ENCODE measurements around the gene HMGXB4. TPM values are rescaled to one million over a fixed set of nuclear protein-coding genes. Genes with fewer than 3 reads are reported as not detected.
"Not testable (repeated sequence)": the region's sequence is repeated elsewhere in the genome, so short reads cannot be mapped to it uniquely, and the experiment has no call there.

HMGXB4 gene
- total RNA-seq, 1 donor from 2014 or later: 6.8 TPM

GRCh38 chr22:35230839-35231584 lies 26.3 kb upstream of the HMGXB4 start:
- intact Hi-C loops (cut with DNase I): no loop called here
- H3K27ac ChIP-seq: no peak overlapping the region
- TF ChIP-seq, protein P1, sequence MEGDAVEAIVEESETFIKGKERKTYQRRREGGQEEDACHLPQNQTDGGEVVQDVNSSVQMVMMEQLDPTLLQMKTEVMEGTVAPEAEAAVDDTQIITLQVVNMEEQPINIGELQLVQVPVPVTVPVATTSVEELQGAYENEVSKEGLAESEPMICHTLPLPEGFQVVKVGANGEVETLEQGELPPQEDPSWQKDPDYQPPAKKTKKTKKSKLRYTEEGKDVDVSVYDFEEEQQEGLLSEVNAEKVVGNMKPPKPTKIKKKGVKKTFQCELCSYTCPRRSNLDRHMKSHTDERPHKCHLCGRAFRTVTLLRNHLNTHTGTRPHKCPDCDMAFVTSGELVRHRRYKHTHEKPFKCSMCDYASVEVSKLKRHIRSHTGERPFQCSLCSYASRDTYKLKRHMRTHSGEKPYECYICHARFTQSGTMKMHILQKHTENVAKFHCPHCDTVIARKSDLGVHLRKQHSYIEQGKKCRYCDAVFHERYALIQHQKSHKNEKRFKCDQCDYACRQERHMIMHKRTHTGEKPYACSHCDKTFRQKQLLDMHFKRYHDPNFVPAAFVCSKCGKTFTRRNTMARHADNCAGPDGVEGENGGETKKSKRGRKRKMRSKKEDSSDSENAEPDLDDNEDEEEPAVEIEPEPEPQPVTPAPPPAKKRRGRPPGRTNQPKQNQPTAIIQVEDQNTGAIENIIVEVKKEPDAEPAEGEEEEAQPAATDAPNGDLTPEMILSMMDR (IDR thresholded peaks at IDR 0.05): no peak
- H3K9me3 ChIP-seq: no peaks in the 10 kb centered on the region
- no peak overlapping the region for H3K4me3 ChIP-seq
- H3K4me1 ChIP-seq: no peaks in the 10 kb centered on the region
- no peaks in the 10 kb centered on the region for H3K36me3 ChIP-seq
- no peaks in the 10 kb centered on the region for H3K27me3 ChIP-seq
- DNase-seq (ENCODE audit: low spot score in 2 of 2): no peak

GRCh38 chr22:35231585-35232084 lies 25.7 kb upstream of the HMGXB4 start:
- H3K4me1 ChIP-seq: no peaks in the 10 kb centered on the region
- TF ChIP-seq, protein P1 (IDR thresholded peaks at IDR 0.05): peak; percentile 12 to 56 (median 45)
- no peaks in the 10 kb centered on the region for H3K27me3 ChIP-seq
- no peak overlapping the region for H3K4me3 ChIP-seq
- DNase-seq (ENCODE audit: low spot score in 2 of 2): no peak
- H3K36me3 ChIP-seq: no peaks in the 10 kb centered on the region
- H3K27ac ChIP-seq: no peak overlapping the region
- intact Hi-C loops (cut with DNase I): no loop called here
- no peaks in the 10 kb centered on the region for H3K9me3 ChIP-seq

DNA sequence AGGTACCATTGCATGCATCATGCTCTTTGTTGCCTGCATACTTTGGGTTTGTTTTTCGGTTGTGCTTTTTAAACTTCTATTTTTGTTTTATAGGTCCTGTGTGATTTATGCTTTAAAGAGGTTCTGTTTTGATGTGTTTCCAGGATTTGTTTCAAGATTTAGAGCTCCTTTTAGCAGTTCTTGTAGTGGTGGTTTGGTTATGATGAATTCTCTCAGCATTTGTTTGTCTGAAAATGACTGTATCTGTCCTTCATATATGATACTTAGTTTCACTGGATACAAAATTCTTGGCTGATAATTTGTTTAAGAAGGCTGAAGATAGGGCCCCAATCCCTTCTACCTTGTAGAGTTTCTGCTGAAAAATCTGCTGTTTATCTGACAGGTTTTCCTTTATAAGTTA lies 18.5 kb upstream of the HMGXB4 start:
- DNase-seq (ENCODE audit: low spot score in 2 of 2); H3K27me3 ChIP-seq; H3K36me3 ChIP-seq; H3K4me1 ChIP-seq; H3K27ac ChIP-seq; intact Hi-C loops (cut with DNase I); H3K4me3 ChIP-seq; H3K9me3 ChIP-seq: not testable (repeated sequence)

DNA sequence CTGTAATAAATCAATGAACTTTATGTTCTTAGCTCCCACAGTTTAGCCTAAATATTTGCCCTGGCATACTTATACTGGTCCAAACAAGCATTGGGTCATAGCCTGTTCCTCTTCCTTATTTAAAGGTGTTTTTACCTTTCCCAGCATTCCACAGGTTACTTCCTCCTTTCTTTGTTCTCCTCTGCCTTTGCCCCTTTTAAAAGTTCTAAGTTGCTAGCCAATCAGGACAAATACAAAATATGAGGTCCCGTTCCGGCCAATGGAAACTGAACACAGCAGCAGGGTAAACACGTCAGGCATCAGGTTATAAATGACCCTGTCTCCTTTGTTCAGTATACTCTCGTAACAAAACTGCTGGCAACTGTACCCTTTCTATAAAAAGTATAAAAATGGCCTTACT lies 12.8 kb upstream of the HMGXB4 start:
- intact Hi-C loops (cut with DNase I); H3K36me3 ChIP-seq; H3K4me3 ChIP-seq; H3K4me1 ChIP-seq; H3K27me3 ChIP-seq; H3K27ac ChIP-seq; DNase-seq (ENCODE audit: low spot score in 2 of 2); H3K9me3 ChIP-seq: not testable (repeated sequence)

DNA sequence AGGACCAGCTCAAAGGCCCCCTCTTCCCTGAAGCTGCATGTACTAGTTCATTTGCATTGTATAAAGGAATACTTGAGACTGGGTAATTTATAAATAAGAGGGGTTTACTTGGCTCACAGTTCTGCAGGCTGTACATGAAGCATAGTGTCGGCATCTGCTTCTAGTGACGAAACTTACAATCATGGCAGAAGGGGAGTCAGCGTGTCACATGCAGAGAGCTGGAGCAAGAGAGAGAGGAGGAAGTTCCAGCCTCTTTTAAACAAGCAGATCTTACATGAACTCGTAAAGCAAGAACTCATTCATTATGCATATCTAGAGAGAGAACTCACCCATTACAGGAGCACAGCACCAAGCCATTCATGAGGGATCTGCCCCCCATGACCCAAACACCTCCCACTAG lies 7.1 kb upstream of the HMGXB4 start:
- H3K27me3 ChIP-seq: no peaks in the 10 kb centered on the region
- H3K9me3 ChIP-seq: no peaks in the 10 kb centered on the region
- DNase-seq (ENCODE audit: low spot score in 2 of 2): no peak
- H3K4me3 ChIP-seq: no peak overlapping the region
- no peaks in the 10 kb centered on the region for H3K36me3 ChIP-seq
- intact Hi-C loops (cut with DNase I): no loop called here
- no peak overlapping the region for H3K27ac ChIP-seq
- H3K4me1 ChIP-seq: no peaks in the 10 kb centered on the region
- TF ChIP-seq, protein P1 (IDR thresholded peaks at IDR 0.05): no peak

GRCh38 chr22:35253946-35254345 lies 3.3 kb upstream of the HMGXB4 start:
- Histone ChIP-seq H3K27ac (no peak overlapping the region), H3K27me3 (no peaks in the 10 kb centered on the region), H3K9me3 (no peaks in the 10 kb centered on the region), H3K4me3 (no peak overlapping the region), H3K36me3 (no peaks in the 10 kb centered on the region), H3K4me1 (peaks cover 0 to 8% of the 10 kb centered on the region in 2 donors)
- TF ChIP-seq, protein P1 (IDR thresholded peaks at IDR 0.05): no peak
- intact Hi-C loops (cut with DNase I): no loop called here
- no peak for DNase-seq (ENCODE audit: low spot score in 2 of 2)

DNA sequence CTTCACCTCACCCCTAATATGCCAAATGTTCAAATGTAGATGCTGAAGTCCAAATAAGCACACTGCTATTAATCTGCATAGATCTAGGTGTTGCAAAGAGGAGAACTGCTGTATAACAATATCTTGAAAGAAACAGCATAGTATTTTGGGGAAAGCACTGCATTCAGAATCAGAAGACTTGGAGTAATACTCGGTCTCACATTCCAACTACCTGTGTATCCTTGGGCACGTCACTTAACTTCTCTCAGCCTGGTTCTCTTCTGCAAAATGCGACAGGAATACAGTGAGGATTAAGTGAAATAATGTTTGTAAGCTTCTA lies 332 bp upstream of the HMGXB4 start:
- TF ChIP-seq, protein P1 (IDR thresholded peaks at IDR 0.05): no peak
- H3K4me3 ChIP-seq: peak overlapping the region; percentile 85 to 93
- H3K27ac ChIP-seq: peak overlapping the region; percentile 95 to 96
- H3K27me3 ChIP-seq: no peaks in the 10 kb centered on the region
- H3K4me1 ChIP-seq: peaks cover 0 to 8% of the 10 kb centered on the region in 2 donors
- DNase-seq (ENCODE audit: low spot score in 2 of 2): no peak
- H3K36me3 ChIP-seq: no peaks in the 10 kb centered on the region
- intact Hi-C loops (cut with DNase I): no loop called here
- no peaks in the 10 kb centered on the region for H3K9me3 ChIP-seq
